ENCODE data around the gene PSKH1. TPM values are rescaled to one million over a fixed set of nuclear protein-coding genes. Genes with fewer than 3 reads are reported as not detected.

PSKH1 gene
- polyA plus RNA-seq, 1 donor (not counting 4 experiments of a cell fraction or from before 2014, with no cell fraction given), result 10.7 TPM

DNA sequence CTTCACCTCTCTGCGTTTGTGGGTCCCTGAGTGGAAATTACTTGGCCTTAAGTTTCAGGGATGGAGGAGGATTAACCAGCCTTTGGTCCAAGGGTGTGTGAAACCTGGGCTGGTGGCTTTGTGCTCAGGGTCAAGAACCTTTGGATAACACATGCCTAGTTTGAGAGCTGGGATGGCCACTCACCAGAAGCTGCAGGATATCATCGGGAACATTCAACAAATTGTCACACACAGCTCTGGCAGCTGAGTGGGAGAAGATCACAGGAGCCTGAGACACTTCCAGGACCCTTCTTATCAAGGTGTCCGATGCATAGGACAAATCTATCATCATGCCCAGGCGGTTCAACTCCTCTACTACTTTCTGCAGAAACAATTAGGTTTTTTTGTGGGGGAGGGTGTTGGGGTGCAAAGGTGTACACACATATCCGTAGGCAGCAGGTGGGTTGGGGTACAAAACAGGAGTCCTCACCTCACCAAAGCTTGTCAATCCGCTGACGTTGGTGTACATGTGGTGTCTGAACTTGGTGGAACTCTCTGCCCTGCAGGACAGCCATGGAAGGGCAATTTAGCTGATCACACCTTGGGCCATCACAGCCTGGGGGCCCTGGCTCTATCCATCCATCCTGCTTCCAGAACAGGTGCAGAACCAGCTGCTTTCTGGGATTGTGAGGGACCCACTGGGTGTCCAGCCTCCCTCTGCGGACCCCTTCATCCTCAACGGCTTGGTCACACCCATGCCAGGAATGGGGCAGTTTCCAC lies 84.6 kb downstream of the PSKH1 start:
- Histone ChIP-seq H3K36me3 (ENCODE audit: control insufficient read depth in 2 of 2, extremely low read depth in 1 of 2, insufficient read depth in 2 of 2, low read length in 2 of 2) (no peaks in the 10 kb centered on the region), H3K9me3 (ENCODE audit: control insufficient read depth, low read depth, low read length) (no peaks in the 10 kb centered on the region), H3K4me3 (ENCODE audit: control insufficient read depth in 2 of 3, extremely low read depth in 1 of 3, insufficient read depth in 2 of 3, low read depth in 1 of 3, low read length in 3 of 3) (no peak overlapping the region), H3K27ac (ENCODE audit: control insufficient read depth, insufficient read depth, low read length) (no peak overlapping the region), H2AFZ (ENCODE audit: control insufficient read depth, low read length) (no peak overlapping the region), H3K79me2 (ENCODE audit: control insufficient read depth, insufficient read depth, low read length) (no peaks in the 10 kb centered on the region), H3K4me1 (ENCODE audit: control insufficient read depth, extremely low read depth, insufficient read depth, low read length) (no peaks in the 10 kb centered on the region), H4K20me1 (ENCODE audit: control insufficient read depth, extremely low read depth, insufficient read depth, low read length) (peaks cover 2% of the 10 kb centered on the region), H3K27me3 (ENCODE audit: control insufficient read depth, extremely low read depth, insufficient read depth, low read length) (peaks cover 17% of the 10 kb centered on the region), H3K9ac (ENCODE audit: control insufficient read depth, extremely low read depth, insufficient read depth, low read length) (no peak overlapping the region), H3K9me1 (ENCODE audit: control insufficient read depth, extremely low read depth, insufficient read depth, low read length) (no peaks in the 10 kb centered on the region), H3K4me2 (ENCODE audit: control insufficient read depth, extremely low read depth, insufficient read depth, low read depth, low read length) (no peak overlapping the region)
- FAIRE-seq (no peak), DNase-seq (ENCODE audit: low read depth, low spot score) (no peak)
- TF ChIP-seq EZH2 (IDR thresholded peaks at IDR 0.05; ENCODE audit: low read length), result no peak
- TF ChIP-seq CTCF (optimal IDR thresholded peaks at IDR 0.05 in 1 of 3, IDR thresholded peaks at IDR 0.05 in 1 of 3, conservative IDR thresholded peaks at IDR 0.05 in 1 of 3; ENCODE audit: extremely low read depth in 1 of 3, insufficient read depth in 2 of 3, low read length in 3 of 3), result no peak
- dilution Hi-C loops (cut with MboI; ENCODE audit: extremely low pct_ligation_motif_present, low sequenced_read_pairs), result no loop called here

Small RNA genes within 50 kb of the gene (small RNA-seq; reads per million reads assigned to genes)
- gene AC040162.2 (ENCODE audit: insufficient read length in 3 of 3, low read depth in 3 of 3, low replicate concordance in 1 of 3) (0 reads per million in 3 experiments), gene NRN1L (ENCODE audit: insufficient read length in 3 of 3, low read depth in 3 of 3, low replicate concordance in 1 of 3) (0 reads per million in 3 experiments)

Other genes with a start within 250 kb of the PSKH1 start
- 0.06 to 0.12 TPM in 2 of 3 replicates, not detected in the other for gene CARMIL2, start 248.1 kb upstream of the PSKH1 start, polyA plus RNA-seq
- gene ACD, start 233.0 kb upstream of the PSKH1 start, polyA plus RNA-seq, result 12.9 to 16.7 TPM (median 13.2 TPM) in 3 replicates
- 0.05 to 0.23 TPM (median 0.20 TPM) in 3 replicates for gene PARD6A, start 232.3 kb upstream of the PSKH1 start, polyA plus RNA-seq
- 4.3 to 4.6 TPM (median 4.4 TPM) in 3 replicates for gene ENKD1, start 226.5 kb upstream of the PSKH1 start, polyA plus RNA-seq
- 0.10 to 0.24 TPM (median 0.17 TPM) in 3 replicates for gene C16orf86, start 226.4 kb upstream of the PSKH1 start, polyA plus RNA-seq
- 13.2 to 19.3 TPM (median 13.8 TPM) in 3 replicates for gene GFOD2, start 173.9 kb upstream of the PSKH1 start, polyA plus RNA-seq
- gene RANBP10, start 86.7 kb upstream of the PSKH1 start, polyA plus RNA-seq, result 9.3 to 9.9 TPM (median 9.5 TPM) in 3 replicates
- 0.43 to 1.5 TPM (median 0.54 TPM) in 3 replicates for gene TSNAXIP1, start 86.4 kb upstream of the PSKH1 start, polyA plus RNA-seq
- gene THAP11, start 50.9 kb upstream of the PSKH1 start, polyA plus RNA-seq, result 9.2 to 13.1 TPM (median 11.8 TPM) in 3 replicates
- gene NUTF2, start 46.3 kb upstream of the PSKH1 start, polyA plus RNA-seq, result 173 to 569 TPM (median 189 TPM) in 3 replicates
- gene CENPT, start 45.6 kb upstream of the PSKH1 start, polyA plus RNA-seq, result 30.1 to 57.1 TPM (median 41.3 TPM) in 3 replicates
- gene EDC4, start 20.2 kb upstream of the PSKH1 start, polyA plus RNA-seq, result 16.7 to 28.0 TPM (median 25.4 TPM) in 3 replicates
- not detected in 3 replicates for gene NRN1L, start 8.4 kb upstream of the PSKH1 start, polyA plus RNA-seq
- gene CTRL, start 38.6 kb downstream of the PSKH1 start, polyA plus RNA-seq, result 0.10 to 0.46 TPM (median 0.33 TPM) in 3 replicates
- 9.3 to 19.7 TPM (median 11.1 TPM) in 3 replicates for gene PSMB10, start 43.6 kb downstream of the PSKH1 start, polyA plus RNA-seq
- gene LCAT, start 50.9 kb downstream of the PSKH1 start, polyA plus RNA-seq, result 6.5 to 11.6 TPM (median 10.5 TPM) in 3 replicates
- gene SLC12A4, start 75.4 kb downstream of the PSKH1 start, polyA plus RNA-seq, result 59.3 to 72.2 TPM (median 65.4 TPM) in 3 replicates
- gene DPEP3, start 87.2 kb downstream of the PSKH1 start, polyA plus RNA-seq, result 0.04 TPM in 1 of 3 replicates, not detected in the others
- 0.04 to 0.12 TPM in 2 of 3 replicates, not detected in the other for gene DPEP2, start 106.2 kb downstream of the PSKH1 start, polyA plus RNA-seq
- 0.05 TPM in 1 of 3 replicates, not detected in the others for gene DPEP2NB, start 122.7 kb downstream of the PSKH1 start, polyA plus RNA-seq
- 12.8 to 15.7 TPM (median 14.2 TPM) in 3 replicates for gene DDX28, start 130.0 kb downstream of the PSKH1 start, polyA plus RNA-seq
- 17.8 to 30.7 TPM (median 22.9 TPM) in 3 replicates for gene DUS2, start 130.0 kb downstream of the PSKH1 start, polyA plus RNA-seq
- gene NFATC3, start 192.1 kb downstream of the PSKH1 start, polyA plus RNA-seq, result 9.5 to 11.5 TPM (median 10.9 TPM) in 3 replicates

Measured in keratinocyte (primary cell).